PFSK-1 (cell line): Measurements from ENCODE around the gene IL4R.

Experiments
- FOXP2 ChIP-seq: optimal IDR thresholded peaks from 2 replicates; pipeline ENCODE3; 2011; ENCODE audit warnings: borderline replicate concordance, control low read depth, inconsistent platforms; ENCODE audit not compliant: insufficient read depth; ENCODE audit errors: extremely low read length, extremely low read depth
- POLR2AphosphoS5 ChIP-seq: IDR thresholded peaks from 2 replicates; pipeline ENCODE4 v1.6.1; 2012; ENCODE audit warnings: low read depth, mild to moderate bottlenecking, control low read depth, low read length, moderate library complexity
- REST ChIP-seq, 2 experiments: IDR thresholded peaks; 2 replicates each; pipeline versions ENCODE4 v1.6.1 to v1.8.0; 2011 to 2012; ENCODE audit warnings: low read depth in 2 of 2, low read length in 2 of 2, control low read depth in 1 of 2, inconsistent platforms in 1 of 2, mild to moderate bottlenecking in 1 of 2, moderate library complexity in 1 of 2; ENCODE audit not compliant: insufficient read depth in 1 of 2
- TAF1 ChIP-seq: IDR thresholded peaks from 2 replicates; pipeline ENCODE4 v1.6.1; 2012; ENCODE audit warnings: low read length, control low read depth, borderline replicate concordance; ENCODE audit not compliant: insufficient read depth

- TF ChIP-seq REST (IDR thresholded peaks at IDR 0.05; ENCODE audit: insufficient read depth in 1 of 2, low read depth in 2 of 2, low read length in 2 of 2) (no peak), POLR2AphosphoS5 (no peak), TAF1 (no peak), FOXP2 (no peak)
These were observed 24.1 kb upstream of the IL4R start for GRCh38 chr16:27289669-27290068.
